WTC11 (cell line): Measurements from ENCODE around the gene ATF7.

Experiments used
- ATF1 ChIP-seq: sonication (generic); formaldehyde crosslinking; IDR thresholded peaks from 2 replicates; pipeline ENCODE4 v1.8.1; 2023; ENCODE audit warnings: mild to moderate bottlenecking, moderate library complexity, missing genetic modification reagents
- ATF3 ChIP-seq: sonication (generic); formaldehyde crosslinking; conservative IDR thresholded peaks from 2 replicates; pipeline ENCODE4 v1.8.1; 2022; ENCODE audit warnings: mild to moderate bottlenecking, missing genetic modification reagents
- CBFB ChIP-seq: sonication (generic); formaldehyde crosslinking; IDR thresholded peaks from 2 replicates; pipeline ENCODE4 v1.8.1; 2022; ENCODE audit warnings: mild to moderate bottlenecking, low read depth, missing genetic modification reagents
- E2F1 ChIP-seq: sonication (generic); formaldehyde crosslinking; IDR thresholded peaks from 2 replicates; pipeline ENCODE4 v1.8.0; 2022; ENCODE audit warnings: mild to moderate bottlenecking, missing genetic modification reagents
- KAT7 ChIP-seq: sonication (generic); formaldehyde crosslinking; IDR thresholded peaks from 2 replicates; pipeline ENCODE4 v1.8.1; 2023; ENCODE audit warnings: missing genetic modification reagents, mild to moderate bottlenecking, borderline replicate concordance
- PRRX2 ChIP-seq: fragments of 250-450 bp; sonication (Bioruptor Pico); IDR thresholded peaks from 2 replicates; pipeline ENCODE4 v1.8.0; 2021; ENCODE audit warnings: mild to moderate bottlenecking
- TEAD4 ChIP-seq: sonication (generic); formaldehyde crosslinking; IDR thresholded peaks from 2 replicates; pipeline ENCODE4 v1.8.0; 2022; ENCODE audit warnings: mild to moderate bottlenecking, missing genetic modification reagents
- ZNF232 ChIP-seq: sonication (generic); formaldehyde crosslinking; IDR thresholded peaks from 2 replicates; pipeline ENCODE4 v1.8.0; 2022; ENCODE audit warnings: mild to moderate bottlenecking, missing genetic modification reagents
- ZNF512 ChIP-seq: sonication (generic); formaldehyde crosslinking; IDR thresholded peaks from 2 replicates; pipeline ENCODE4 v1.8.1; 2022; ENCODE audit warnings: missing genetic modification reagents, borderline replicate concordance
- TF ChIP-seq, protein P1 (sequence below): fragments of 200-600 bp; IDR thresholded peaks from 2 replicates; pipeline ENCODE4 v1.8.0; 2022; ENCODE audit warnings: antibody characterized with exemption
- TF ChIP-seq, protein P2 (sequence below): sonication (generic); formaldehyde crosslinking; IDR thresholded peaks from 2 replicates; pipeline ENCODE4 v1.8.1; 2022; ENCODE audit warnings: mild to moderate bottlenecking, moderate library complexity, missing genetic modification reagents
- TF ChIP-seq, protein P3 (sequence below): sonication (generic); formaldehyde crosslinking; IDR thresholded peaks from 2 replicates; pipeline ENCODE4 v1.8.0; 2023; ENCODE audit warnings: missing genetic modification reagents, mild to moderate bottlenecking, borderline replicate concordance
- TF ChIP-seq, protein P4 (sequence below): sonication (generic); formaldehyde crosslinking; IDR thresholded peaks from 2 replicates; pipeline ENCODE4 v1.8.1; 2023; ENCODE audit warnings: mild to moderate bottlenecking, missing genetic modification reagents, moderate library complexity

GRCh38 chr12:53623548-53624385, 2.4 kb downstream of the ATF7 start:
- TF ChIP-seq, protein P1, sequence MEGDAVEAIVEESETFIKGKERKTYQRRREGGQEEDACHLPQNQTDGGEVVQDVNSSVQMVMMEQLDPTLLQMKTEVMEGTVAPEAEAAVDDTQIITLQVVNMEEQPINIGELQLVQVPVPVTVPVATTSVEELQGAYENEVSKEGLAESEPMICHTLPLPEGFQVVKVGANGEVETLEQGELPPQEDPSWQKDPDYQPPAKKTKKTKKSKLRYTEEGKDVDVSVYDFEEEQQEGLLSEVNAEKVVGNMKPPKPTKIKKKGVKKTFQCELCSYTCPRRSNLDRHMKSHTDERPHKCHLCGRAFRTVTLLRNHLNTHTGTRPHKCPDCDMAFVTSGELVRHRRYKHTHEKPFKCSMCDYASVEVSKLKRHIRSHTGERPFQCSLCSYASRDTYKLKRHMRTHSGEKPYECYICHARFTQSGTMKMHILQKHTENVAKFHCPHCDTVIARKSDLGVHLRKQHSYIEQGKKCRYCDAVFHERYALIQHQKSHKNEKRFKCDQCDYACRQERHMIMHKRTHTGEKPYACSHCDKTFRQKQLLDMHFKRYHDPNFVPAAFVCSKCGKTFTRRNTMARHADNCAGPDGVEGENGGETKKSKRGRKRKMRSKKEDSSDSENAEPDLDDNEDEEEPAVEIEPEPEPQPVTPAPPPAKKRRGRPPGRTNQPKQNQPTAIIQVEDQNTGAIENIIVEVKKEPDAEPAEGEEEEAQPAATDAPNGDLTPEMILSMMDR: no peak
- TF ChIP-seq ATF1 (CRISPR knock-in tag) (no peak), ZNF512 (CRISPR knock-in tag) (no peak), TEAD4 (CRISPR knock-in tag) (no peak), ATF3 (CRISPR knock-in tag) (no peak), PRRX2 (CRISPR knock-in tag) (no peak), ZNF232 (CRISPR knock-in tag) (no peak), CBFB (no peak), E2F1 (no peak), KAT7 (no peak)
- TF ChIP-seq, protein P2, sequence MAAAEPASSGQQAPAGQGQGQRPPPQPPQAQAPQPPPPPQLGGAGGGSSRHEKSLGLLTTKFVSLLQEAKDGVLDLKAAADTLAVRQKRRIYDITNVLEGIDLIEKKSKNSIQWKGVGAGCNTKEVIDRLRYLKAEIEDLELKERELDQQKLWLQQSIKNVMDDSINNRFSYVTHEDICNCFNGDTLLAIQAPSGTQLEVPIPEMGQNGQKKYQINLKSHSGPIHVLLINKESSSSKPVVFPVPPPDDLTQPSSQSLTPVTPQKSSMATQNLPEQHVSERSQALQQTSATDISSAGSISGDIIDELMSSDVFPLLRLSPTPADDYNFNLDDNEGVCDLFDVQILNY (CRISPR knock-in tag): no peak
- TF ChIP-seq, protein P3, sequence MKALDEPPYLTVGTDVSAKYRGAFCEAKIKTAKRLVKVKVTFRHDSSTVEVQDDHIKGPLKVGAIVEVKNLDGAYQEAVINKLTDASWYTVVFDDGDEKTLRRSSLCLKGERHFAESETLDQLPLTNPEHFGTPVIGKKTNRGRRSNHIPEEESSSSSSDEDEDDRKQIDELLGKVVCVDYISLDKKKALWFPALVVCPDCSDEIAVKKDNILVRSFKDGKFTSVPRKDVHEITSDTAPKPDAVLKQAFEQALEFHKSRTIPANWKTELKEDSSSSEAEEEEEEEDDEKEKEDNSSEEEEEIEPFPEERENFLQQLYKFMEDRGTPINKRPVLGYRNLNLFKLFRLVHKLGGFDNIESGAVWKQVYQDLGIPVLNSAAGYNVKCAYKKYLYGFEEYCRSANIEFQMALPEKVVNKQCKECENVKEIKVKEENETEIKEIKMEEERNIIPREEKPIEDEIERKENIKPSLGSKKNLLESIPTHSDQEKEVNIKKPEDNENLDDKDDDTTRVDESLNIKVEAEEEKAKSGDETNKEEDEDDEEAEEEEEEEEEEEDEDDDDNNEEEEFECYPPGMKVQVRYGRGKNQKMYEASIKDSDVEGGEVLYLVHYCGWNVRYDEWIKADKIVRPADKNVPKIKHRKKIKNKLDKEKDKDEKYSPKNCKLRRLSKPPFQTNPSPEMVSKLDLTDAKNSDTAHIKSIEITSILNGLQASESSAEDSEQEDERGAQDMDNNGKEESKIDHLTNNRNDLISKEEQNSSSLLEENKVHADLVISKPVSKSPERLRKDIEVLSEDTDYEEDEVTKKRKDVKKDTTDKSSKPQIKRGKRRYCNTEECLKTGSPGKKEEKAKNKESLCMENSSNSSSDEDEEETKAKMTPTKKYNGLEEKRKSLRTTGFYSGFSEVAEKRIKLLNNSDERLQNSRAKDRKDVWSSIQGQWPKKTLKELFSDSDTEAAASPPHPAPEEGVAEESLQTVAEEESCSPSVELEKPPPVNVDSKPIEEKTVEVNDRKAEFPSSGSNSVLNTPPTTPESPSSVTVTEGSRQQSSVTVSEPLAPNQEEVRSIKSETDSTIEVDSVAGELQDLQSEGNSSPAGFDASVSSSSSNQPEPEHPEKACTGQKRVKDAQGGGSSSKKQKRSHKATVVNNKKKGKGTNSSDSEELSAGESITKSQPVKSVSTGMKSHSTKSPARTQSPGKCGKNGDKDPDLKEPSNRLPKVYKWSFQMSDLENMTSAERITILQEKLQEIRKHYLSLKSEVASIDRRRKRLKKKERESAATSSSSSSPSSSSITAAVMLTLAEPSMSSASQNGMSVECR: no peak
- TF ChIP-seq, protein P4, sequence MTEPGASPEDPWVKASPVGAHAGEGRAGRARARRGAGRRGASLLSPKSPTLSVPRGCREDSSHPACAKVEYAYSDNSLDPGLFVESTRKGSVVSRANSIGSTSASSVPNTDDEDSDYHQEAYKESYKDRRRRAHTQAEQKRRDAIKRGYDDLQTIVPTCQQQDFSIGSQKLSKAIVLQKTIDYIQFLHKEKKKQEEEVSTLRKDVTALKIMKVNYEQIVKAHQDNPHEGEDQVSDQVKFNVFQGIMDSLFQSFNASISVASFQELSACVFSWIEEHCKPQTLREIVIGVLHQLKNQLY (CRISPR knock-in tag): no peak
